ENCODE measurements around the gene STUB1. TPM values are rescaled to one million over a fixed set of nuclear protein-coding genes. Genes with fewer than 3 reads are reported as not detected.

STUB1 gene
- total RNA-seq, 1 donor from 2014 or later: 258 TPM

GRCh38 chr16:730666-731509 lies 50.7 kb downstream of the STUB1 start:
- DNase-seq (ENCODE audit: low spot score in 2 of 2): no peak
- Histone ChIP-seq H3K9me3 (no peaks in the 10 kb centered on the region), H3K36me3 (peaks cover 32 to 54% of the 10 kb centered on the region in 2 donors), H3K27ac (no peak overlapping the region), H3K4me3 (no peak overlapping the region), H3K27me3 (peaks cover 13% of the 10 kb centered on the region), H3K4me1 (peaks cover 19 to 22% of the 10 kb centered on the region in 2 donors)
- intact Hi-C loops (cut with DNase I): no loop called here
- TF ChIP-seq CTCF (IDR thresholded peaks at IDR 0.05): no peak

GRCh38 chr16:732332-732731 lies 52.1 kb downstream of the STUB1 start:
- Histone ChIP-seq H3K36me3 (peaks cover 43 to 69% of the 10 kb centered on the region in 2 donors), H3K27ac (no peak overlapping the region), H3K4me3 (no peak overlapping the region), H3K4me1 (peaks cover 13 to 14% of the 10 kb centered on the region in 2 donors), H3K27me3 (peaks cover 10% of the 10 kb centered on the region), H3K9me3 (no peaks in the 10 kb centered on the region)
- intact Hi-C loops (cut with DNase I): no loop called here
- no peak for DNase-seq (ENCODE audit: low spot score in 2 of 2)
- TF ChIP-seq CTCF (IDR thresholded peaks at IDR 0.05): no peak

Other genes starting within 250 kb of the STUB1 start
- 249 TPM for gene CAPN15, start 152.7 kb upstream of the STUB1 start, total RNA-seq
- not detected for gene PRR35, start 120.0 kb upstream of the STUB1 start, total RNA-seq
- not detected for gene NHLRC4, start 113.4 kb upstream of the STUB1 start, total RNA-seq
- gene PIGQ, start 110.4 kb upstream of the STUB1 start, total RNA-seq: 70.2 TPM
- 29.8 TPM for gene RAB40C, start 90.3 kb upstream of the STUB1 start, total RNA-seq
- gene WFIKKN1, start 49.4 kb upstream of the STUB1 start, total RNA-seq: not detected
- gene METTL26, start 44.1 kb upstream of the STUB1 start, total RNA-seq: 523 TPM
- 92.9 TPM for gene MCRIP2, start 38.6 kb upstream of the STUB1 start, total RNA-seq
- gene WDR90, start 31.0 kb upstream of the STUB1 start, total RNA-seq: 50.0 TPM
- 41.8 TPM for gene RHOT2, start 12.3 kb upstream of the STUB1 start, total RNA-seq
- gene RHBDL1, start 4.7 kb upstream of the STUB1 start, total RNA-seq: 1.1 TPM
- gene JMJD8, start 3.9 kb downstream of the STUB1 start, total RNA-seq: 158 TPM
- gene WDR24, start 10.0 kb downstream of the STUB1 start, total RNA-seq: 11.4 TPM
- not detected for gene FBXL16, start 25.4 kb downstream of the STUB1 start, total RNA-seq
- 118 TPM for gene METRN, start 34.7 kb downstream of the STUB1 start, total RNA-seq
- gene ANTKMT, start 40.7 kb downstream of the STUB1 start, total RNA-seq: 105 TPM
- 8.2 TPM for gene CCDC78, start 46.0 kb downstream of the STUB1 start, total RNA-seq
- 9.7 TPM for gene HAGHL, start 46.7 kb downstream of the STUB1 start, total RNA-seq
- 103 TPM for gene CIAO3, start 60.6 kb downstream of the STUB1 start, total RNA-seq
- gene MSLN, start 80.3 kb downstream of the STUB1 start, total RNA-seq: 1.7 TPM
- 4.8 TPM for gene RPUSD1, start 108.0 kb downstream of the STUB1 start, total RNA-seq
- 19.9 TPM for gene CHTF18, start 108.2 kb downstream of the STUB1 start, total RNA-seq
- not detected for gene GNG13, start 120.3 kb downstream of the STUB1 start, total RNA-seq